Loucy (cell line): ENCODE results near the gene GALM.

Experiments used
- CTCF ChIP-seq: fragments of 200-600 bp; sonication (generic); conservative IDR thresholded peaks from 2 replicates; pipeline ENCODE4 v1.5.1; 2014; ENCODE audit warnings: mild to moderate bottlenecking, antibody characterized with exemption, low read length
- EZH2phosphoT487 ChIP-seq: fragments of 200-600 bp; IDR thresholded peaks from 2 replicates; pipeline ENCODE4 v1.6.1; 2018; ENCODE audit warnings: antibody characterized with exemption, mild to moderate bottlenecking, moderate library complexity, borderline replicate concordance

DNA sequence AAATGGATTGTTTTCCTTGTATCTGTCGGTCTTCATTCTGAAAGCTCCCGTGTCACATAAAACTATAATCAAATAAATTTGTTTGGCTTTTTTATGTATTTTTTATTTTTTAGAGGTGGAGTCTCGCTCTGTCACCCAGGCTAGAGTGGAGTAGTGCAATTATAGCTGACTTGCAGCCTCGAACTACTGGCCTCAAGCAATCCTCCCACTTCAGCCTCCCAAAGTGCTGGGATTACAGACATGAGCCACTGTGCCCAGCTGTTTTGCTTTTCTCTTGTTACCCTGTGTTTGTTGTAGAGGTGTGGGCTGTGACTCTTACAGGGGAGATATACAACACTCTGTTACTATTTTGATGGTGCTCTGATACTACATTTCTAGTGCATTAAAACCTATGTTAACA, 2.2 kb downstream of the GALM start:
- TF ChIP-seq CTCF: no peak
- TF ChIP-seq EZH2phosphoT487: no peak
